Measurements from ENCODE around the gene TMEM125.

The TMEM125 gene

DNA sequence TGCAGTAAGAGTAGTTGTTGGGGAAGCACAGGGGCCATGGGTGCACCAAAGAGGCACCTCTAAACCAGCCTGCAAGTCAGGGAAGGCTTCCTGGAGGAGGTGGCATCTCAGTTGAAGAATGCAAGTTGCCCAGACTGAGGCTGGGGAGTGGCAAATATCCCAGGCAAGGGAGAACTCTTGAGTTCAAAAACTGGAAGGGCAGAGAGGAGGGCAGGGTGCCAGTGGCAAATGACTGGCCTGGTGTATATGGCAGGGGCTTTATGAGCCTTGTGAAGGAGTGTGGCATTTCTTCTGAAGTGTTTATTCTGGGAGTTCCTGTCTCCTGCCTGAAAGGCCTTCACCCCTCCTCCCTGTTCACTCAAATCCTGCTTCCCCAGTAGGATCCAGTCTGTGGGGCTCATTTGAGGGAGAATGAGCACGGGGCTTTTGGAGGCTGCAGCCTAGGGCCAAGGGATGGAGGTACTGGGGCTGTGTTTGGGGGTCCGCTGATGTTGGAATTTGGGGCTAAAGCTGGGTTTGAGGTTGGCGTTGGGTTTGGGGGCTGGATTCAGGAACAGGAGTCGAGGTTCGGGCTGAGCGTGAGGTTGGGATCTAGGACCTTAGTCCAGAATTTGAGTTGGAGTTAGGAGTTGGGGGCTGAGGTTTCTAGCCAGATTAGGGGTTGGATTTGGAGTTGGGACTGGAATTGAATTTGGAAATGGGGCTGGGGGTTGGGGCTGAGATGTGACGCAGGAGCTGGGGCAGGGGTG is at the start of gene TMEM125:
Gene TMEM125 (plus strand): TSS at position 357 of the 749 bp plus-strand sequence. CDS start 2,740 bp downstream, outside the sequence.
- DNase-seq (ENCODE audit: low read depth): no peak

DNA sequence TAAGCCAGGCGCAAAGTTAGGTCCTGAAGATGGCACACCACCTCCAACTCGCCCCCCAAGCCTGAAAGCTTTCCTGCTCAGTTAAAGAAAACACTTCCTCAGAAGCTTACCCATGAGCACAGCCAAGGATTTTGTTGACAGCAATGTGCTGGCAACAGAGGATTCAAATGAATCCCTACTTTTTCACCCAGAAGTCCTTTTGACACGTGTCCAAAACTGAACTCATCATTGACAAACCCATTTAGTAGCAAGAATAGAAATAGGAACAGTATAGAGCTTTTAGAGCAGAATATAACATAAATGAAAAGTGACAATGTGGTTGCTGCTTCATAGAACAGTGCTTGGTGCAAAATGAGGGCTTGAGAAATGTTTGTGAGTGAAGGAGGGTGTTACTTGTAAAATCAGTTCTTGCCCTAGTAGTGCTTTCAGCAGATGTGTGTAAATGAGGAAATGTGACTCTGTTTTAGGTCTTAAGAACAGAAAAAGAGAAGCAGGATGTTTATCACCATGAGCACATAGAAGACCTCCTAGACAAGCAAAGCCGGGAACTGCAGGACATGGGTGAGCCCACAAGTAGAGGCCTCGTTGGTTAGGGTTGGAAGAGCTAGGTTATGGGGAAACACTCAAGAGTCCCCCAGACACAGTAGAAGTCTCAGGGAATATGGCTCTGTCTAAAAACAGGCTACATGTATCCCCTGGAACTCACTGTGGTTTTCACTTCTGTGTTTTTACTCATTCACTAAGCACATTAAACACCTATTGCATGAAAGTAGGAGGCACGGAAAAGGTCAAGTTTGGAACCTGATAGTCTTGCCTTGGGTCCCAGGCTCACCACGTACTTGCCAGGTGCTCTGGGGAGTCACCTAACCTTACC is 48.6 kb upstream of the TMEM125 start:
- DNase-seq (ENCODE audit: low read depth): no peak

DNA sequence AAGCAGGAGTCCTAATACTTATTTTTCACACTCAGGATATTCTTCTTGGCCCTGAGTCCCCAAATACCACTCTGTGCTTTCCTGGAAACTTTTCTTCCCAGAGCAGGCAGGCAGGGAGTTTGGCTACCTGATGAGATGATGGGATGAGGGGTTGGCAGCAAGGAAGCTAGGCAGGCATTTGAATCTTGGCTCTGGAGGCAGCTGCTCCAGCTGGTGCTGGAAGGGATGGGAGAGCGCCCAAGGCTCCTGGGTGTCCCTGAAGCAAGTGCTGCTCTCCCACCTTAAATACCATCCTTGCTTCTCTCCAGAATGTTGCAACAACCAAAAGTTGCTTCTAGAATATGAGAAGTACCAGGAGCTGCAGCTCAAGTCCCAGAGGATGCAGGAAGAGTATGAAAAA is 48.0 kb upstream of the TMEM125 start:
- no peak for DNase-seq (ENCODE audit: low read depth)

DNA sequence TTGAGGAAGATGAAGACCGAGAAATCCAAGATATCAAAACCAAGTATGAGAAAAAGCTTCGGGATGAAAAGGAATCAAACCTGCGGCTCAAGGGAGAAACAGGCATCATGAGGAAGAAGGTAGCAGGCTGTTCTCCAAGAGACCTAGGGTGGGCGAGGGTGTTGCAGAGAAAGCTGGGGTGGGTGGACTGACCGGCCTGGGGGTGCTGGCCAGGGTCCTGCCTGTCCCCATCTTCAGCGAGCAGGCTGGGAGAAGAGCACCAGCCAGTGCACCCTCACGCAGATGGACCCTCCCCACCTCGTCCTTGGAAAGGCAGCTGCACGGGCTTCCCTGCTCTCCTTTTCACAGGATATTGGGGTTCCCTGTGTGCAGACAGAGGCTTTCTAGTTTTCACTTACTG is 46.9 kb upstream of the TMEM125 start:
- DNase-seq (ENCODE audit: low read depth): no peak

DNA sequence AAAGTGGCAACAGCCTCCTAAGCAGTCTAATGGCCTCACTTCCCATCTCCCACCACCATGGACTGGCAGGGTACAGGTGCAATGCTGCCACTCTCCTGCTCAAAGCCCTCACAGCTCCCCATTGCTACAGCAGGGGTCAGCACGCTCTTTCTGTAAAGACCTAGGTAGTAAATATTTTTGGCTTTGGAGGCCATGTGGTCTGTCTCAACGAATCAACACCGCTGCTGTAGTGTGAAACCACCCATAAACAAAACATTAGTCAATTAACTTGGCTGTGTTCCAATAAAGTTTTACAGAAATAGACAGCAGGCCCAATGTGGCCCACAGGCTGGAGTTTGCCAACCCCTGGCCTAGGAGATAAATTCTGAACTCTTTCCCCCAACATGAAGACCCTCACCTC is 44.6 kb upstream of the TMEM125 start:
- no peak for DNase-seq (ENCODE audit: low read depth)

DNA sequence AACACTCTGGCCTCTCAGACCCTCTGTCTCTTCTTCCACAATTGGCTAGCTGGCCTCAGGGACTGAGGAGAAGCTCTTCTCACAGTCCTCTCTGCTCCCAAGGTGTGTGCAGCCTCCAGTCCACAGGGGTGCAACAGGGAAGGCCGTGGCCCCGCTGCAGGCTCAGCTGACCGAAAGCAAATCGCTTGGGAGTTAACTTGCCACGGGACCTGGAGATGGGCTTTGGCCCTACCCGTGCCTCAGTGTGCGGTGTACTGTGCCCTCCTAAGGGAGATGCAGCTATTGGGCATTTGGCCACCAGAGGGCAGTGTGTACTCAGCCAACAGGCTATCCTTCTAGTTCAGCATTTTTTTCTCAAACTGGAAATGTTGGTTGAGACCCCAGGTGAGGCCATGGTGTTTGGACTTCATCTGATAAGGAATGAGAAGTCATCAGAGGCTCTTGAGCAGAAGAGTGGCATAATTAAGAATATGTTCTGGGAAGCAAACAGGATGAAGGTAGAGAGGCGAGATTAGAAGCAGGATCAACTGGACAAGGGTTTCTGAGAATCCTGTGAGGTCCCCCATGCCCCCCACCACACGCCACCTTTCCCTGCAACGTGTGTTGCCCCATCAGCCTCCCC is 42.5 kb upstream of the TMEM125 start:
- peak; percentile 80 for DNase-seq (ENCODE audit: low read depth)

DNA sequence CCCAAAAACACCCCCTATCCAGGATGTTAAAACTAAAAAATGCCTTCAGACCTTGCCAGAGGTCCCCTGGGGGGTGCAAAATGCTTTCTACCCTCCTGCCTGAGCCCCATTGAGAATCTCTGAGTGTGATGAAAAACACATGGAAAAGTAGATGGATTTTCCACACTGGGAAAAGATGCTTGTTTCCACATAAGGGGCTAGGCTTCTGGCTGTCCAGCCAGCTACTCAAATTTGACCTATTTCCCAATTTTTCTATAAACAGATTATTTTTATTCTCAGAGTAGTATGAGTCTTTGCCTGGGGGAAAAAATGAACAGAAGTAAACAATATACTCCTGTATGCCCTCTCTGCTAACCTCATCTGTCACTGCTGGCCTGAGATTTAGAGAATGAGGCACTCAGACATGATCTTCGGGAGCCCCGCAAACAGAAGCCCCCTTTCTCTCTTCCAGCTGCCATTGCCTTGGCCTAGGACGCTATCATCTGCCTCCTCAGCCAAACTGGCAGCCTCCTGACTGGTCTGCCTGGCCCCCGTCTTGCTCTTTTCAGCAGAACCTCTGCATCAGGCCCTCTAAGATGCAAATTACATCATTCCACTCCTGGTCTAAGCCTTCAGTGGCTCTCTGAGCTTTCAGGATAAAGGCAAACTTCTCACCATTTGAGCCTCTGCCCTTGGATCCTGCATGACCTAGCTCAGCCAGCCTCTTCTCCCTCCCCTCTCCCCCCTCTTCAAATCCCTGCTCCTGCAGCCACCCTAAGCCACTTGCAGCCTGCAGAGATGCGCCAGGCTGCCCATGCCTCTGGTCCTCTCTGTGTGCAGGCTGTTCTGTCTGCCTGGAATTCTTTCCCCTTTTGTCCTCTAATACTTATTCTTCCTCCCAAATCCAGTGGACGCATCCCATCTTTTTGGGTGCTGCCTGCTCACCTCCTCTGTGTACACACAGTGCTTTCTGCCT is 39.7 kb upstream of the TMEM125 start:
- no peak for DNase-seq (ENCODE audit: low read depth)

DNA sequence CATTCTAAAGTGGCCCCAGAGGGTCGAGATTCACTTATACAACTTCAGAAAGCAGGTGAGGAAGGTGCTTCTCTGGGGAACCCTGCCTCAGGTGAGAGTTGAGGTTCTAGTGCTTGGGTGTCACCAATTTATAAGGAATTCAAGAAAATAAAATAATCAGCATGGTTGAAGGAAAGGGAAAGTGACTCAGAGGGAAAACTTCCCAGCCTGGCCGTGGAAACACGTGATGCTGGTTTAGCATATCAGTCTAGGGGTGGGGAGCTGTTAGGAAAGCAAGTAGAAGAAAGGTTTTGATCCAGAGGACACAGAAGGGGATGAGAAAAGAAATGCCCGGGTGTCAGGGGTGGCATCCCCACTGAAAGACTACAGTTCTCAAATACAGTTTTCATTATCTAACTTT is 37.7 kb upstream of the TMEM125 start:
- DNase-seq (ENCODE audit: low read depth): no peak

DNA sequence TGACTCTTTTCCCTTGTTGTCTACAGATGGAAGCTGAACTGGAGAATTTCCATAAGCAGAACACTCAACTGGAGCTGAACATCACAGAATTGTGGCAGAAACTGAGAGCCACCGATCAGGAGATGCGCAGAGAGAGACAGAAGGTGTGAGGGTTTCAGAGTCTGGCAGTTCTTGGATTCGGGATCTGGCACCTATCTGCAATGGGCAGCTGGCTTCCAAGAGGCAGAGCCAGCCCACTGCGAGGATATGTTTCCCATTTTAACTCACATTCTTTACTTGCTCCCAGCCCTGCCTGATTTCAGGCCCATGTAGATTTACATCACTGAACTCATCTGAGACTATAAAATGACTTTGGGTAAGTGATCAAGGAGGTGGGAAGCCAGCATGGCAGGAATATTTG is 37.3 kb upstream of the TMEM125 start:
- DNase-seq (ENCODE audit: low read depth): no peak

DNA sequence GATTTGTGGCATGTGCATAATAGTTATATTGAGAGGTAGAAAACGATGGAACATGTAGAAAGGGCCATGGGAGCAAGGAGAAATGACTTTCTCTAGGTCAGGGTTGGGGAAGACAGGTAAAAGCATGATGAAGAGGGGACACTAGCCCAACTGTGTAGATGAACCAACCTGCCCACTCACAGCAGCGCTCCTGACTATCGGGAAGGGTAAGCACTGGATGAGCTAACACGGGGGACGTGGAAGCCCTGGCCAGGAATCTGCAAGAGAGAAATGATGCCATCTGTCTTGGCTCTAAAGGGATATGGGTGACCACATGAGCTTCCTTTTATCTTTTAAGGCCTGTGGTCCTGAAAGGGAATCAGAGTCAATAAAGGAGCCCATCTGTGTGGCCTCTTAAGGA is 36.2 kb upstream of the TMEM125 start:
- no peak for DNase-seq (ENCODE audit: low read depth)

DNA sequence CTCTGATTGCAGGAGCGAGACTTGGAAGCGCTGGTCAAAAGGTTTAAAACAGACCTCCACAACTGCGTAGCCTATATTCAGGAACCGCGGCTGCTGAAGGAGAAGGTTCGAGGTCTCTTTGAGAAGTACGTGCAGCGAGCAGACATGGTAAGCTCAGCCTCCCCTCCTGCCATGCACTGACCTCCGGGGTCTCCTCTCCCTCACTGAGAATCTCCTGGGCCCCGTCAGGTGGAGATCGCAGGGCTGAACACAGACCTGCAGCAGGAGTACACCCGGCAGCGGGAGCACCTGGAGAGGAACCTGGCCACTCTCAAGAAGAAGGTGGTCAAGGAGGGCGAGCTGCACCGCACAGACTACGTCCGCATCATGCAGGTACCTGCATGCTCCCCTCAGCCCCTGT is 35.5 kb upstream of the TMEM125 start:
- no peak for DNase-seq (ENCODE audit: low read depth)

DNA sequence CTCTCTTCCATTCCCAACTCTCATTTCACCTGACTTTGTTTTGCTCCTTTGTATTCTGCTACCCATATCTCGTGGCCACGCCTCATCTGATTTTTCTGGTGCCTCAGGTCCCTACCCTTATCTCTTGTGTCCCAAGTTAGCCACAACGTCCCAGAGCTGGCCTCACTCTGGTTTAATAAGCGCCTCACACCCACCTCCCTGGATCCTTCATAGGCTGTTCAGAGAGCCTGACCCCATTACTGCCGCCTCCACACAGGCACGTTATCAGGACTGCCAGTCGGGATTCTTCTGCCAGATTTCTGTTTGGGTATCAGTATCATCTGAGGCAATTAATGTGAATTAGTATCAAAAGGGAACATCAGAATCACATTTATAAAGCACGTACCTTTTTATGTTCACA is 34.7 kb upstream of the TMEM125 start:
- DNase-seq (ENCODE audit: low read depth): no peak

DNA sequence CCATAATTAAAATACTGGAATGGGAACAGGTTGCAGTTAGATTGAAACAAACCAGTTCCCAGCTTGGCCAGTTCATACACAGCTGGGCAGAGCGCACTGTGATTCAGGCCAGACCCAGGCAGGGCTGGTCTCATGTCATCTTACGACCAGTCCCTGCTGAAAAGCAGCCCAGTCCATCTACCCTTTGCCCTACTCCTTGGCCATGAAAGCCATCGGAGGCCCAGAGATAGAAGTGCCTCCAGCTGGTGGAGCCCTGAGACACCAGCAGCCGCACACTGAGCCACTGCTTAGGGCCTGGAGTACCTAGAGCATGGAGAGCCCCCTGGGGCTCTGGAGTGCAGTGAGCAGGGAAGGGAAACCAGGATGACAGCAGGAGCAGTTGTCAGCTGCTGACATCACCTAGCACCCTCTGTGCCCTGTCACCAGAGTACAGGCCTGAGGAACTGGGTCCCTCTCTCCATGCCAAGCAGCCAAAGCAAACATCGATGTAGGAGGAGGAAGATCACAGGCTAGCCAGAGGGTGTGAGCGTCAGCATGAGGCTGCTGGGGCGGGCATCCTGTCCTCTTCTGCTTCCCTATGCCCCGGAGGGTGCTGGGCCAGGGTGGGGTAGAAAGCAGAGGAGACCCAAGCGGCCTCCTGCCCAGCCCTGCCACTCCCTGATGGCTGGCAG is 34.2 kb upstream of the TMEM125 start:
- DNase-seq (ENCODE audit: low read depth): no peak

DNA sequence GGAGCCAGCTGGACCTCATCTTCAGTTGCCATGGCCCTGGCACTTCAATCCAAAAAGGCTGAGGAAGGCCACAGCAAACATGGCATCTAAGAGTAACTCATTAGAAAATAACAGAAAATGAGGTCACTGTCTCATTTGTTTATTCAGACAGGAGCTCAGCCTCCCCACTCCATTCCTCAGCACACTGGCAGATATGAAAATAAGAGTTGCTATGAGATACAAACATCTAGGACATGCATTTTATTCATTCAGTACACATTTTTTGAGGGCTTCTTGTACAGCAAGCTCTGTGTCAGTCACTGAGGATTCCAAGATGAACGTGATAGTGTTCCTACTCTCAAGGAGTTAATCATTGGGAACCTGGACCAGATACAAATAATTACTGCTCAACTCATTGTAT is 32.7 kb upstream of the TMEM125 start:
- DNase-seq (ENCODE audit: low read depth): no peak

DNA sequence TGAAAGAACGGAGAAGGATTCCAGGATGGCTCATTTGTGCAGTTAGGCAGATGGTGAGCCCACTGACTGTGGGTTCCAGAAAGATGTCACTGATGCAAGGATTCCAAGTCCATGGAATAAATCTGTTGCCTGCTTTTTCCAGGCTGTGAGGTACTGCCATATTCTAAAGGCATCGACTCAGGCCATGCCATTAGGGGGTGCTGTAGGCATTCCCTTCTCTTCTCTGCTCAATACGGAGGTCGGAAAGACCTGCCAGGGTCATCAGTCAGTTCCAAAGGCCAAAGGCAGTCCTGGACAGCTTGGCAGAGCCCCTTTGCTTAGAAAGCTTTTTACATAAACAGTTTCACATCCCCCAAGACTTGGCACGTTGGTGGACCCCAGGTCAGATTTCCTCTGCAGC is 31.7 kb upstream of the TMEM125 start:
- DNase-seq (ENCODE audit: low read depth): no peak

DNA sequence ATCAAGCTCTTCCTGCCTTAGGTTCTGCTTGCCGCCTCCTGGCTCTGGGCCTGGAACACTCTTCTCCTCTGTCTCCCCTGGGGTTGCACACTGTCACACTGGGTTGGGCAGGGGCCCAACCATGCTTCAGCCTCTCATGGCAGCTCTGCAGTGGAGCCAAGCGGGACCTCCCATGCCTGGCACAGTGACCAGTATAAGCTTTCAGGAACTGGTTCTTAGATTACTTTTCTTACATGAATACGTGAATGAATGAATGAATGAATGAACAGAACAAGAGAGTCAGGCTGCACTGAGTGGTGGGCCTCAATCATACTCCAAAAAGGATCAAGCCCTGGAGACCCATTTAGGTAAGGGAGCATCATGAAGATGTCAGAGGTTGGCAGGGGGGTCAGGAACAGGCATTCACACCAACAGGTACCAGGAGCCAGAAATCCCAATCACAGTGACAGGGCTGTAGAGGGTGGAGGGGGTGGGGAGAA is 30.8 kb upstream of the TMEM125 start:
- DNase-seq (ENCODE audit: low read depth): no peak

DNA sequence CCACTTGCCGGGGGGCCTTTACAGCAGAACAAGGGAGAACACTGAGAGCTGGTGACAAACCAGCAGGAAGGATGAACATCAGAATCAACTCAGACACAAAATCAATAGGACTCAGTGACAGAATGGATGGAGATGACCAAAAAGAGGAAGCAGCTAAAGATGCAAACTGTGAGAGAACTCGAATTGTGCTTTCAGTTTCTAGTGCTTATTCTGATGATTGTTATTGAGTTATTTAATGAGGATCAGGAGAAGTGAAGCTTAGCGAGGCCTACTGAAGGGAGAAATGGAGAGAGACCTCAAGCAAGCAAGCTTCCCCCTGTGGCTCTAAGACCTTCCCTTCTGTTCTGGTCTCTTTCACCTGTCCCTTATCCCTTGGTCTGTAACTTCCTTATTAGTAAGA is 30.3 kb upstream of the TMEM125 start:
- no peak for DNase-seq (ENCODE audit: low read depth)

DNA sequence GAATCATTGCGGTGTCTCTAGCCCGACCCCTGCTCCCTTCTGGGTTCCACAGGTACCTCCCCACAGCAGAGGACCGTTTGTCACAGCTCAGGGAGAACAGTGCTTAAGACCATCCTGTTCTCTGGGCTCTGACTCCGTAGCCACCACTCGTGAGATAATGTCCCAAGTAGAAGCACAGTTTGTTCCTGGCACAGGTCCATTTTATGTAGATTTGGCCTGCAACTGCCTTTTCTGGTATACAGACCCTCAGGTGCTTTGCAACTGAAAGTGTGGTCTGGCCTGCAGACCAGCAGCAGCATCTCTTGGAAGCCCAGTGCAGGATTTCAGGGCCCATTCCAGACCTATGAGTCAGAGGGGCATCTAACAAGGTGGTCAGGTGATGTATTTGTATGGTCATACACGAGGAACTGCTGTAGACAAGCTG is 28.4 kb upstream of the TMEM125 start:
- DNase-seq (ENCODE audit: low read depth): no peak

DNA sequence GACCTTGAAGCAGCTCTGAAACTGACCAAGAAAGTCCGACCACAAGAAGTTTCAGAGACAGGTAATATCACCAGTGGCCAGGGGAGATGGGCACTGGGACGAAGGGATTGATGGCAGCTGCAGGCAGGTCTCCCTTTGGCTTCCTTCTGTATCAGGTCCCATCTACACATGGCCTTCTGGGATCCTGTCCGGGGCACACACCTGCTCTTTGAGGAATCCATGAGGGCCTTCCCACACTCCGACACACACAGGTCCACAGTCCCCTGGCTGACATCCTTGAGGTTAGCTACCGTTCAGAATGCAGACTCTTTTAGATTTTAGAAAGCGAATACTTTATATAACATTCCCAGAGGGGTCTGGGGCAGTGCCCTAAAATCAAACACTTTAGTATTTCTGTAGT is 26.5 kb upstream of the TMEM125 start:
- no peak for DNase-seq (ENCODE audit: low read depth)

DNA sequence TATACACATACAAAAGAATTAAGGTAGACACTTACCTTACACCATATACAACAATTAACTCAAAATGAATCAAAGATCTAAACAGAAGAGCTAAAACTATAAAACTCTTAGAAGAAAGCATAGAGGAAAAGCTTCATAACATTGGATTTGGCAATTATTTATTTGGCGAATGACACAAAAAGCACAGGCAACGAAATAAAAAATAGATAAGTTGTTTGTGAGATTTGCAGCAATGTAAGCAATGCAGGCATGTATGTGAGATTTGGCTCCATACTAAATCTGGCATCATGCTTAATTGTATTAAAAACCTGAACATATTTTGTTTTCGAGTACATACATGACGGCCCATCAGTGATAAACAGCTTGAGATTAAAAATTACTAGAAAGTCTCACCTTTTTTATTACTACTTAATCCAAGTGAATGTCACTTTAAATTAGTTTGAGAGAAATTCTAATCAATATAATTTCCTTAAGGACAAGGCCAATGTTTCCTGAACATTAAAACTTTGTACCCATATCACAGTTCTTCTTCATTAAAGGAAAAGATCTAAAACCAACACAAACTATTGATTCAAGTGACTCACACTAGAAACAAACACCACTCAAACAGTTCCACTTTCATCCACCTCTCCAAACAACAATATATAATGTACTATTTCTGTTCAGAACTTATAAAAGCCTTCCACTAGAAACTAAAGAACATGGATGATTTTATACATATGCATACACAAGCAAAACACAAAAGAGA is 23.1 kb upstream of the TMEM125 start:
- no peak for DNase-seq (ENCODE audit: low read depth)
